NT2/D1 (cell line): ENCODE measurements around the gene ROCK1.

Experiments
- SUZ12 ChIP-seq: IDR thresholded peaks from 2 replicates; pipeline ENCODE4 v1.6.1; 2011; ENCODE audit not compliant: insufficient read length, insufficient read depth; ENCODE audit errors: extremely low read depth
- YY1 ChIP-seq: IDR thresholded peaks from 2 replicates; pipeline ENCODE4 v1.6.1; 2011; ENCODE audit not compliant: insufficient read length, insufficient read depth
- ZNF274 ChIP-seq: IDR thresholded peaks from 2 replicates; pipeline ENCODE4 v1.6.1; 2011; ENCODE audit warnings: mild to moderate bottlenecking, low read depth, low read length

DNA sequence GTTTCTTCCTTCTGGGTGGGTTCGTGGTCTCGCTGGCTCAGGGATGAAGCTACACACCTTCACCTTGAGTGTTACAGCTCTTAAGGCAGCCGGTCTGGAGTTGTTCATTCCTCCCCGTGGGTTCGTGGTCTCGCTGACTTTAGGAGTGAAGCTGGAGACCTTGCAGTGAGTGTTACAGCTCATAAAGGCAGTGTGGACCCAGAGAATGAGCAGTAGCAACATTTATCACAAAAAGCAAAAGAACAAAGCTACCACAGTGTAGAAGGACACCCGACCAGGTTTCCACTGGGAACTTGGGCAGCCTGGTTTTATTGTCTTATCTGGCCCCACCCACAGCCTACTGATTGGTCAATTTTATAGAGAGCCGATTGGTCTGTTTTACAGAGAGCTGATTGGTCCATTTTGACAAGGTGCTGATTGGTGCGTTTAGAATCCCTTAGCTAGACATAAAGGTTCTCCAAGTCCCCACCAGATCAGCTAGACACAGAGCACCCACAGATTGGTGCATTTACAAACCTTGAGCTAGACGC lies 20.1 kb upstream of the ROCK1 start:
- TF ChIP-seq YY1 (no peak), ZNF274 (no peak), SUZ12 (no peak)
